ENCODE data around the gene NADSYN1.
"Not testable (repeated sequence)": the region's sequence is repeated elsewhere in the genome, so short reads cannot be mapped to it uniquely, and the experiment has no call there.

The NADSYN1 gene

DNA sequence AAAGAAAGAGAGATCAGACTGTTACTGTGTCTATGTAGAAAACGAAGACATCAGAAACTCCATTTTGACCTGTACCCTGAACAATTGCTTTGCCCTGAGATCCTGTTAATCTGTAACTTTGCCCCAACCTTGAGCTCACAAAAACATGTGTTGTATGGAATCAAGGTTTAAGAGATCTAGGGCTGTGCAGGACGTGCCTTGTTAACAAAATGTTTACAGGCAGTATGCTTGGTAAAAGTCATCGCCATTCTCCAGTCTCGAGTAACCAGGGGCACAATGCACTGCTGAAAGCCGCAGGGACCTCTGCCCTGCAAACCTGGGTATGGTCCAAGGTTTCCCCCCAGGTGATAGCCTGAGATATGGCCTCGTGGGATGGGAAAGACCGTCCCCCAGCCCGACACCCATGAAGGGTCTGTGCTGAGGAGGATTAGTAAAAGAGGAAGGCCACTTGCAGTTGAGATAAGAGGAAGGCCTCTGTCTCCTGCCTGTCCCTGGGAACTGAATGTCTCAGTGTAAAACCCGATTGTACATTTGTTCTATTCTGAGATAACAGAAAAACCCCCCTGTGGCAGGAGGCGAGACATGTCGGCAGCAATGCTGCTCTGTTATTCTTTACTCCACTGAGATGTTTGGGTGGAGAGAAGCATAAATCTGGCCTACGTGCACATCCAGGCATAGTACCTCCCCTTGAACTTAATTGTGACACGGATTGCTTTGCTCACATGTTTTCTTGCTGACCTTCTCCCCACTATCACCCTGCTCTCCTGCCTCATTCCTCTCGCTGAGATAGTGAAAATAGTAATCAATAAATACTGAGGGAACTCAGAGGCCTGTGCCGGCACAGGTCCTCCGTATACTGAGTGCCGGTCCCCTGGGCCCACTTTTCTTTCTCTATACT lies 82.0 kb downstream of the NADSYN1 start:
- H3K9ac ChIP-seq (ENCODE audit: low read depth in 1 of 2, low read length in 2 of 2); H3K4me3 ChIP-seq (ENCODE audit: low read depth in 1 of 2, low read length in 2 of 2); H3K27ac ChIP-seq (ENCODE audit: low read depth, low read length); H3K9me3 ChIP-seq (ENCODE audit: control insufficient read depth in 1 of 2, low read length in 2 of 2); H3K4me1 ChIP-seq (ENCODE audit: control insufficient read depth in 1 of 2, insufficient read depth in 2 of 2, low read length in 2 of 2); H3K27me3 ChIP-seq (ENCODE audit: control insufficient read depth in 1 of 2, insufficient read depth in 2 of 2, low read length in 2 of 2); H3K36me3 ChIP-seq (ENCODE audit: control insufficient read depth in 1 of 2, insufficient read depth in 2 of 2, low read length in 2 of 2): not testable (repeated sequence)

DNA sequence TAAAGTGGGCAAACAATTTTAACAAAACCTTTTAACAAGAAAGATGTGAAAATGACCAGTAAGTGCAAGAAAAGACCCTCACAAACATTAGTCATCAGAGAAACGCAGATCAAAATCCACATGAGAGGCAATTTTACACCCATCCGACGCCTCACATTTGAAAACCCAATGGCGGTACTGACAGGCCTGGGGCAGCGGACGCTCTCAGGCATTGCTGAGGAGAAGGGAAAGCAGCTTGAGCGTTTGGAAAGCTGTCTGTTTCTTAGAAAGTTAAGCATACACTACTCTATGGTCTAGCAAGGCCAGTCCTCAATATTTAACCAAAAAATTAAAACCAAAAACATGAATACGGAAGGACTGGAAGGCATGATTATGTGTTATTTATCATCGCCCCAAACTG lies 82.8 kb downstream of the NADSYN1 start:
- H3K27ac ChIP-seq (ENCODE audit: low read depth, low read length), result no peak overlapping the region
- H3K4me1 ChIP-seq (ENCODE audit: control insufficient read depth in 1 of 2, insufficient read depth in 2 of 2, low read length in 2 of 2), result no peaks in the 10 kb centered on the region
- no peaks in the 10 kb centered on the region for H3K9me3 ChIP-seq (ENCODE audit: control insufficient read depth in 1 of 2, low read length in 2 of 2)
- H3K4me3 ChIP-seq (ENCODE audit: low read depth in 1 of 2, low read length in 2 of 2), result no peak overlapping the region
- no peaks in the 10 kb centered on the region for H3K36me3 ChIP-seq (ENCODE audit: control insufficient read depth in 1 of 2, insufficient read depth in 2 of 2, low read length in 2 of 2)
- no peaks in the 10 kb centered on the region for H3K27me3 ChIP-seq (ENCODE audit: control insufficient read depth in 1 of 2, insufficient read depth in 2 of 2, low read length in 2 of 2)
- H3K9ac ChIP-seq (ENCODE audit: low read depth in 1 of 2, low read length in 2 of 2), result no peak overlapping the region

DNA sequence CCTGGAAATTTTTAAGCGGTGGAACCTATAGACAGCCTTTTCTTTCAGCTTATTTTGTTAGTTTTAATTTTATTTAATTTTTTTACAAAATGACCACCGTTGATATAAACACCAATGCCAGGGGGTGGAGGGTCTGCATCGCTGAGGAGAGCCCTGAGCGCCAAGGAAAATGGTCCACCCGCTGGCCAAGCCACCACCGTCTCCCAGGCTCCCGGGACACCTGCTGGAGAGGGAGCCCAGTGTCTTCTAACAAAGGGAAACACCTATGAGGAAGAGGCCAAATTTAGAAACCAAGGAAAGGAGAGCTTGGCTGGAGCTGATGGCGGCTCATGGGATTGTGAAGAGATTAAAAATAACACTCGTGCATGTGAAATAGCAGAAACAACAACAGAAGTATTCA lies 84.5 kb downstream of the NADSYN1 start:
- Histone ChIP-seq H3K36me3 (ENCODE audit: control insufficient read depth in 1 of 2, insufficient read depth in 2 of 2, low read length in 2 of 2) (no peaks in the 10 kb centered on the region), H3K4me1 (ENCODE audit: control insufficient read depth in 1 of 2, insufficient read depth in 2 of 2, low read length in 2 of 2) (no peaks in the 10 kb centered on the region), H3K4me3 (ENCODE audit: low read depth in 1 of 2, low read length in 2 of 2) (no peak overlapping the region), H3K9me3 (ENCODE audit: control insufficient read depth in 1 of 2, low read length in 2 of 2) (no peaks in the 10 kb centered on the region), H3K27ac (ENCODE audit: low read depth, low read length) (no peak overlapping the region), H3K9ac (ENCODE audit: low read depth in 1 of 2, low read length in 2 of 2) (no peak overlapping the region), H3K27me3 (ENCODE audit: control insufficient read depth in 1 of 2, insufficient read depth in 2 of 2, low read length in 2 of 2) (no peaks in the 10 kb centered on the region)

DNA sequence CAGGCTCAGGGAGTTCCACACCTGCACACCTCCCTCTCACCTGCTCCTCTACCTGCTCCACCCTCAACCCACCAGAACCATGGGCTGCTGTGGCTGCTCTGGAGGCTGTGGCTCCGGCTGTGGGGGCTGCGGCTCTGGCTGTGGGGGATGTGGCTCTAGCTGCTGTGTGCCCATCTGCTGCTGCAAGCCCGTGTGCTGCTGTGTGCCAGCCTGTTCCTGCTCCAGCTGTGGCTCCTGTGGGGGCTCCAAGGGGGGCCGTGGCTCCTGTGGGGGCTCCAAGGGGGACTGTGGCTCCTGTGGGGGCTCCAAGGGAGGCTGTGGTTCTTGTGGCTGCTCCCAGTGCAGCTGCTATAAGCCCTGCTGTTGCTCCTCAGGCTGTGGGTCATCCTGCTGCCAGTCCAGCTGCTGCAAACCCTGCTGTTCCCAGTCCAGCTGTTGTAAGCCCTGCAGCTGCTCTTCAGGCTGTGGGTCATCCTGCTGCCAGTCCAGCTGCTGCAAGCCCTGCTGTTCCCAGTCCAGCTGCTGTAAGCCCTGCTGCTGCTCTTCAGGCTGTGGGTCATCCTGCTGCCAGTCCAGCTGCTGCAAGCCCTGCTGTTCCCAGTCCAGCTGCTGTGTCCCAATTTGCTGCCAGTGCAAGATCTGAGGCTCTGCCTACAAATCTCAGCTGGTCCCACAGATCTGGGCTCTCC lies 85.1 kb downstream of the NADSYN1 start, which contains the start of gene KRTAP5-8:
Gene KRTAP5-8 (plus strand): TSS at position 49 of the 689 bp plus-strand sequence. CDS start 31 bp downstream, at position 80.
- not testable (repeated sequence) for H3K4me1 ChIP-seq (ENCODE audit: control insufficient read depth in 1 of 2, insufficient read depth in 2 of 2, low read length in 2 of 2); H3K27ac ChIP-seq (ENCODE audit: low read depth, low read length); H3K9me3 ChIP-seq (ENCODE audit: control insufficient read depth in 1 of 2, low read length in 2 of 2); H3K27me3 ChIP-seq (ENCODE audit: control insufficient read depth in 1 of 2, insufficient read depth in 2 of 2, low read length in 2 of 2); H3K9ac ChIP-seq (ENCODE audit: low read depth in 1 of 2, low read length in 2 of 2); H3K4me3 ChIP-seq (ENCODE audit: low read depth in 1 of 2, low read length in 2 of 2); H3K36me3 ChIP-seq (ENCODE audit: control insufficient read depth in 1 of 2, insufficient read depth in 2 of 2, low read length in 2 of 2)

DNA sequence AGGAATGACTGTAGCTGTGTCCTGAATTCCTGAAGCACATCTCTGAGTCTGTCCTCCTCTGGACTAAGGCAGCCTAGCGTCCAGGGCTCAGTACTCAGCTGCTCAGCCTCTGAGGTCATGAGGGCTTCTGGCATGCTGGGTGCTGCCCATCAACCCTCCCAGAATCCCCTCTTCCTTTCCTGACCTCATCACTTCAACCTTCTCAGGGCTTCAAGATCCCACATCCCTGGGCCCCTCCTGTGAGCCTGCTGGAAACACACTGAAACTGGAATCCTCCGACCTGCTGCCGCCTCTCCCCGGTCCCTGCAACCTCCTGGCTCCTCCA lies 85.6 kb downstream of the NADSYN1 start:
- Histone ChIP-seq H3K27ac (ENCODE audit: low read depth, low read length) (no peak overlapping the region), H3K4me1 (ENCODE audit: control insufficient read depth in 1 of 2, insufficient read depth in 2 of 2, low read length in 2 of 2) (peaks cover 0 to 3% of the 10 kb centered on the region in 2 donors), H3K27me3 (ENCODE audit: control insufficient read depth in 1 of 2, insufficient read depth in 2 of 2, low read length in 2 of 2) (no peaks in the 10 kb centered on the region), H3K9ac (ENCODE audit: low read depth in 1 of 2, low read length in 2 of 2) (no peak overlapping the region), H3K36me3 (ENCODE audit: control insufficient read depth in 1 of 2, insufficient read depth in 2 of 2, low read length in 2 of 2) (no peaks in the 10 kb centered on the region), H3K9me3 (ENCODE audit: control insufficient read depth in 1 of 2, low read length in 2 of 2) (no peaks in the 10 kb centered on the region), H3K4me3 (ENCODE audit: low read depth in 1 of 2, low read length in 2 of 2) (no peak overlapping the region)

DNA sequence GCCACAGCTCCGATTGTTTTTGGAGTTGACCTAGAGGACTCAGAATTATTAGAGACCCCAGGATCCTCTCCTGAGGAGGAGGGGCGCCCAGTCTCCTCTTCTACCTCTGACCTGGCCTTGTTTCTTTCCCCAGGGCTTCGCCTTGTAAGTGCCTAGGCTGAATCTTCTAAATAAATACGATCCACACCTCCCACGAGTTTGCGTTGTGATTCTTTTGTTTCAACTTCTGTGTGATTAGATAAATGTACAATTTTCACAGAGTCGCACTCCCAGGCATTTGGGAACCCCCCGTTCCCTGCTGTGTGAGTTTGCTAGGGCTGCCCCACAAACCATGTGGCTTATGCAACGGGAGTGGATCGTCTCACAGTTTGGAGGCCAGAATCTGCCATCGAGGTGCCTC lies 86.0 kb downstream of the NADSYN1 start:
- H3K27ac ChIP-seq (ENCODE audit: low read depth, low read length), result no peak overlapping the region

DNA sequence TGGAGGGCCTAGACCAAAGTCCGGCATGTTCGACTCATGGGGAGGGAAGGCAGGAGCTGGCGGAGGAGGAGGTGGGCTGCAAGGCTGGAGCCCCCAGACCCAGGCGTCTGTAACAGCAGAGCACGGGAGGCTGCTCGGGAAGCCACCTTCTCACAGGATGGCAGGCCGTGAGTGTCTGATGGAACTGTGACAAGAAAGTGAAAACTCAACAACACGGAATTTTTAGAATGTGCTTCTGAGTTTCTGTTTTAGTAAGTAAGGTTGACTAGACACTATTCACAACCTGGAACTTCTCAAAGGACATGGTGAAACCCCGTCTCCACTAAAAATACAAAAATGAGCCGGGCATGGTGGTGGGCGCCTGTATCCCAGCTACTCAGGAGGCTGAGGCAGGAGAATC lies 87.0 kb downstream of the NADSYN1 start:
- not testable (repeated sequence) for H3K27me3 ChIP-seq (ENCODE audit: control insufficient read depth in 1 of 2, insufficient read depth in 2 of 2, low read length in 2 of 2); H3K36me3 ChIP-seq (ENCODE audit: control insufficient read depth in 1 of 2, insufficient read depth in 2 of 2, low read length in 2 of 2); H3K4me1 ChIP-seq (ENCODE audit: control insufficient read depth in 1 of 2, insufficient read depth in 2 of 2, low read length in 2 of 2); H3K9ac ChIP-seq (ENCODE audit: low read depth in 1 of 2, low read length in 2 of 2); H3K9me3 ChIP-seq (ENCODE audit: control insufficient read depth in 1 of 2, low read length in 2 of 2); H3K4me3 ChIP-seq (ENCODE audit: low read depth in 1 of 2, low read length in 2 of 2); H3K27ac ChIP-seq (ENCODE audit: low read depth, low read length)

More for the DNA sequence above, 86.0 kb downstream of the NADSYN1 start:
- H3K9me3 ChIP-seq (ENCODE audit: control insufficient read depth in 1 of 2, low read length in 2 of 2), result no peaks in the 10 kb centered on the region
- H3K4me3 ChIP-seq (ENCODE audit: low read depth in 1 of 2, low read length in 2 of 2), result no peak overlapping the region
- no peak overlapping the region for H3K9ac ChIP-seq (ENCODE audit: low read depth in 1 of 2, low read length in 2 of 2)
- peaks cover 0 to 3% of the 10 kb centered on the region in 2 donors for H3K4me1 ChIP-seq (ENCODE audit: control insufficient read depth in 1 of 2, insufficient read depth in 2 of 2, low read length in 2 of 2)
- H3K36me3 ChIP-seq (ENCODE audit: control insufficient read depth in 1 of 2, insufficient read depth in 2 of 2, low read length in 2 of 2), result no peaks in the 10 kb centered on the region
- no peaks in the 10 kb centered on the region for H3K27me3 ChIP-seq (ENCODE audit: control insufficient read depth in 1 of 2, insufficient read depth in 2 of 2, low read length in 2 of 2)

DNA sequence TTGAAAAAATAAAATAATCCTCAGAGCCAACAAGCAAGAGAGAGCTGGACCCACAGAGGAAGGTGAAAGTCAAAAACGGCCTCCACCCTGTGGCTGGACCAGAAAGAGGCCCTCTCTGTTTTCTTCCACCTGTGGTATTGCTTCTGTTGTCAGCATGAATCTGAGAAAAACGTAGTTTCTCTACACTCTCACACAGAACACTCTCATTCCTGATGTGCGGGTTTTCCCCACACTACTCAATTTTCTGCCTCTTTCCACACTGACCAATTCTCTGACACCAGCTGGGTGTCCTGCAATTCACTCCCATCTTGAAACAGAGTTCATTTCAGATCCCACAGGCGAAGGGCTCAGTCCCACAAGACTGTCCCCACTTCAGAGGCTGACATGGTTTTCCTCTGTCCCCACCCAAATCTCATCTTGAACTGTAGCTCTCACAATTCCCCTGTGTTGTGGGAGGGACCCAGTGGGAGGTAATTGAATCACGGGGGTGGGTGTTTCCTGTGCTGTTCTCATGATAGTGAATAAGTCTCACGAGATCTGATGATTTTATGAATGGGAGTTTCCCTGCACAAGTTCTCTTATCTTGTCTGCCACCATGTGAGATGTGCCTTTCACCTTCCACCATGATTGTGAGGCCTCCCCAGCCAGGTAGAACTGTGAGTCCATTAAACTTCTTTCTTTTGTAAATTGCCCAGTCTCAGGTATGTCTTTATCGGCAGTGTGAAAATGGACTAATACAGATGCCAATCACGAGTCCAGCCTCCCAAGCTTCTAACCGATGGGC lies 87.7 kb downstream of the NADSYN1 start:
- H3K36me3 ChIP-seq (ENCODE audit: control insufficient read depth in 1 of 2, insufficient read depth in 2 of 2, low read length in 2 of 2); H3K4me3 ChIP-seq (ENCODE audit: low read depth in 1 of 2, low read length in 2 of 2); H3K9me3 ChIP-seq (ENCODE audit: control insufficient read depth in 1 of 2, low read length in 2 of 2); H3K27ac ChIP-seq (ENCODE audit: low read depth, low read length); H3K27me3 ChIP-seq (ENCODE audit: control insufficient read depth in 1 of 2, insufficient read depth in 2 of 2, low read length in 2 of 2); H3K9ac ChIP-seq (ENCODE audit: low read depth in 1 of 2, low read length in 2 of 2); H3K4me1 ChIP-seq (ENCODE audit: control insufficient read depth in 1 of 2, insufficient read depth in 2 of 2, low read length in 2 of 2): not testable (repeated sequence)

DNA sequence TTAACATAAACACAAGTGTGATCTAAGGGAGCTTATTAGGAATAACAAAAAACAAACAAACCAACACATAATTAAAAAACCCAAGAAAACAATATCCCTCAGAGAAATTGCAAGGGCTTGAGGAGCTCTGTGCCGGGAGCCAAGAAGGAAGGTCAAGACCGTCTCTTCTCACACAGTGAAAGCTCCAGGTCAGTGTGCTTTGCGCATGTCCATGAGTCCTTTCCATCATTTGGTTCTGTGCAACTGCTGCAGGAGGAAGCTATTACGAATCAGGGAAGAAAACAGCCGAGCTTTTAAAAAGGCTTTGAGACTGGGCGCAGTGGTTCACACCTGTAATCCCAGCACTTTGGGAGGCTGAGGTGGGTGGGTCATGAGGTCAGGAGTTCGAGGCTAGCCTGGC lies 89.4 kb downstream of the NADSYN1 start:
- Histone ChIP-seq H3K27ac (ENCODE audit: low read depth, low read length) (no peak overlapping the region), H3K4me3 (ENCODE audit: low read depth in 1 of 2, low read length in 2 of 2) (no peak overlapping the region)

More for the DNA sequence above, 89.4 kb downstream of the NADSYN1 start:
- H3K36me3 ChIP-seq (ENCODE audit: control insufficient read depth in 1 of 2, insufficient read depth in 2 of 2, low read length in 2 of 2), result no peaks in the 10 kb centered on the region
- no peaks in the 10 kb centered on the region for H3K9me3 ChIP-seq (ENCODE audit: control insufficient read depth in 1 of 2, low read length in 2 of 2)
- H3K27me3 ChIP-seq (ENCODE audit: control insufficient read depth in 1 of 2, insufficient read depth in 2 of 2, low read length in 2 of 2), result no peaks in the 10 kb centered on the region
- H3K9ac ChIP-seq (ENCODE audit: low read depth in 1 of 2, low read length in 2 of 2), result no peak overlapping the region
- H3K4me1 ChIP-seq (ENCODE audit: control insufficient read depth in 1 of 2, insufficient read depth in 2 of 2, low read length in 2 of 2), result peaks cover 0 to 3% of the 10 kb centered on the region in 2 donors

Measured in duodenal mucosa (tissue), 2 donors.